OCI-LY1 (cell line): ENCODE measurements around the gene NLN.

Experiments
- H2AFZ ChIP-seq: fragments of 200-600 bp; sonication (generic), shearing (Covaris generic); 2 replicates; pipeline ENCODE4 v1.6.0; 2014; ENCODE audit warnings: antibody characterized with exemption, mild to moderate bottlenecking, low read length
- H3F3A ChIP-seq: fragments of 200-600 bp; sonication (generic), shearing (Covaris generic); 2 replicates; pipeline ENCODE4 v1.6.0; 2014; ENCODE audit warnings: mild to moderate bottlenecking, antibody characterized with exemption, low read length, moderate library complexity; ENCODE audit not compliant: insufficient read depth
- H3K27ac ChIP-seq: fragments of 200-600 bp; sonication (generic); 2 replicates; pipeline ENCODE4 v1.5.1; 2014; ENCODE audit warnings: low read length, mixed run types, mild to moderate bottlenecking, low read depth; ENCODE audit not compliant: poor library complexity, severe bottlenecking
- H3K27me3 ChIP-seq: fragments of 200-600 bp; sonication (generic); 2 replicates; pipeline ENCODE4 v1.6.0; 2014; ENCODE audit warnings: antibody characterized with exemption, mild to moderate bottlenecking, low read length, moderate library complexity; ENCODE audit not compliant: insufficient read depth
- H3K36me3 ChIP-seq: fragments of 200-600 bp; sonication (generic); 2 replicates; pipeline ENCODE4 v1.6.1; 2014; ENCODE audit warnings: mild to moderate bottlenecking, antibody characterized with exemption, low read length, moderate library complexity, mixed read lengths; ENCODE audit not compliant: insufficient read depth
- H3K4me1 ChIP-seq: fragments of 200-600 bp; sonication (generic); 2 replicates; pipeline ENCODE4 v1.5.1; 2014; ENCODE audit warnings: mild to moderate bottlenecking, low read length, moderate library complexity; ENCODE audit not compliant: insufficient read depth, severe bottlenecking
- H3K4me2 ChIP-seq: fragments of 200-600 bp; sonication (generic), shearing (Covaris generic); 2 replicates; pipeline ENCODE4 v1.6.1; 2014; ENCODE audit warnings: low read length
- H3K4me3 ChIP-seq: fragments of 200-600 bp; sonication (generic); 2 replicates; pipeline ENCODE4 v1.5.1; 2014; ENCODE audit warnings: low read length, low read depth, mild to moderate bottlenecking, mixed read lengths; ENCODE audit not compliant: poor library complexity, severe bottlenecking
- H3K79me2 ChIP-seq: fragments of 200-600 bp; shearing (Covaris generic); 2 replicates; pipeline ENCODE4 v1.6.1; 2016; ENCODE audit warnings: mixed run types, low read length, mixed read lengths; ENCODE audit not compliant: insufficient read depth
- H3K9ac ChIP-seq: fragments of 200-600 bp; sonication (generic), shearing (Covaris generic); 2 replicates; pipeline ENCODE4 v1.6.1; 2014; ENCODE audit warnings: mild to moderate bottlenecking, low read length, mixed read lengths
- H3K9me2 ChIP-seq: fragments of 200-600 bp; sonication (generic), shearing (Covaris generic); 2 replicates; pipeline ENCODE4 v1.6.1; 2014; ENCODE audit warnings: low read depth, mild to moderate bottlenecking, low read length, mixed read lengths
- H3K9me3 ChIP-seq: fragments of 200-600 bp; shearing (Covaris generic); 2 replicates; pipeline ENCODE4 v1.6.1; 2014; ENCODE audit warnings: low read length, mixed read lengths
- H4K20me1 ChIP-seq: fragments of 200-600 bp; sonication (generic), shearing (Covaris generic); 2 replicates; pipeline ENCODE4 v1.6.0; 2016; ENCODE audit warnings: mild to moderate bottlenecking, low read length; ENCODE audit not compliant: insufficient read depth
- EZH2 ChIP-seq: fragments of 200-600 bp; sonication (generic), shearing (Covaris generic); IDR thresholded peaks from 2 replicates; pipeline ENCODE4 v1.8.0; 2017; ENCODE audit warnings: borderline replicate concordance, mixed run types, mild to moderate bottlenecking, antibody characterized with exemption, low read length, moderate library complexity, mixed read lengths
- TF ChIP-seq, protein P1 (sequence below): fragments of 200-600 bp; sonication (generic), shearing (Covaris generic); IDR thresholded peaks from 2 replicates; pipeline ENCODE4 v1.5.1; 2017; ENCODE audit warnings: mild to moderate bottlenecking, antibody characterized with exemption, low read length, moderate library complexity, mixed read lengths

The NLN gene

DNA sequence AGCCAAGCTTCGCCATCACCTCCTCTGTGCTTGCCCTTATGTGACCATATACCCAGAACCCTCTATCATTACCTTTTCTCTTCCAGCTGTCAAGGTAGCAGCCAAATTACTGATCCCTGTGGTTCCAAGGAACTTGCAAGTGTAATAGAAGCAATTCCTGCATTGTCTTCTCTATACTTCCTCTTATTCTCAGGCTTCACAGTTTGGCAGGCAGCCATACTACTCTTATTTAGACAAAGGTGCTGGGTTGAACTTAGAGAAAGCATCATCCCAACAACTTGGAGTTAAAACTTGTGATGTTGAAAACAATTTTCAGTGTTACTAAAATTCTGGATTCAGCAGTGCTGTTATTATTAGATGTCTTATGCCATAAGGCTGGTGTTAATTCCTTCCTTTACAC, 93.2 kb downstream of the NLN start:
- Histone ChIP-seq H3K36me3 (peaks cover 10% of the 10 kb centered on the region; the same call in 1 of the 2 replicates), H2AFZ (no peak overlapping the region), H3K4me3 (no peak overlapping the region), H3K9me2 (no peaks in the 10 kb centered on the region), H4K20me1 (no peaks in the 10 kb centered on the region), H3F3A (no peaks in the 10 kb centered on the region), H3K4me2 (no peak overlapping the region), H3K27ac (no peak overlapping the region), H3K9me3 (no peaks in the 10 kb centered on the region), H3K9ac (no peak overlapping the region), H3K27me3 (no peaks in the 10 kb centered on the region), H3K79me2 (no peaks in the 10 kb centered on the region), H3K4me1 (peaks cover 8% of the 10 kb centered on the region)
- TF ChIP-seq EZH2, result no peak
- TF ChIP-seq, protein P1, sequence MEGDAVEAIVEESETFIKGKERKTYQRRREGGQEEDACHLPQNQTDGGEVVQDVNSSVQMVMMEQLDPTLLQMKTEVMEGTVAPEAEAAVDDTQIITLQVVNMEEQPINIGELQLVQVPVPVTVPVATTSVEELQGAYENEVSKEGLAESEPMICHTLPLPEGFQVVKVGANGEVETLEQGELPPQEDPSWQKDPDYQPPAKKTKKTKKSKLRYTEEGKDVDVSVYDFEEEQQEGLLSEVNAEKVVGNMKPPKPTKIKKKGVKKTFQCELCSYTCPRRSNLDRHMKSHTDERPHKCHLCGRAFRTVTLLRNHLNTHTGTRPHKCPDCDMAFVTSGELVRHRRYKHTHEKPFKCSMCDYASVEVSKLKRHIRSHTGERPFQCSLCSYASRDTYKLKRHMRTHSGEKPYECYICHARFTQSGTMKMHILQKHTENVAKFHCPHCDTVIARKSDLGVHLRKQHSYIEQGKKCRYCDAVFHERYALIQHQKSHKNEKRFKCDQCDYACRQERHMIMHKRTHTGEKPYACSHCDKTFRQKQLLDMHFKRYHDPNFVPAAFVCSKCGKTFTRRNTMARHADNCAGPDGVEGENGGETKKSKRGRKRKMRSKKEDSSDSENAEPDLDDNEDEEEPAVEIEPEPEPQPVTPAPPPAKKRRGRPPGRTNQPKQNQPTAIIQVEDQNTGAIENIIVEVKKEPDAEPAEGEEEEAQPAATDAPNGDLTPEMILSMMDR, result no peak

DNA sequence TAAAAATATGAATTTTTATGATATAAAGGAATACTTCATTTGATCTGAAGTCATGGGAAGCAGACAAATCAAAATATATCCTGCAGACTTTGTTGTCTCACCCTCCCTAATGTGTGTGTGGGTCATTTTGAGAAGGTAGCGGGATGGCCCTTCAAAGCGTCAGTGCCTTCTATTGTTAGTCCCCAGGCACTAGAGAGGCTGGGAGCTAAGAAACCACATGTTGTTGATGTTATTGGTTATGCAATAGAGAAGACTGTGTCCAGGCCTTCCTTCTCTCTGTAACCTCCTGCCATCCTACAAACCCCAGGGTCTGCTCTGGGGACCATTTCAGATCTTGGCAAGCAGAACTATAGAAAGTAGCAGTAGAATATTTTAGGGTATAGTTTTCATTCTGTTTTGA, 94.7 kb downstream of the NLN start:
- Histone ChIP-seq H3K9me3 (no peaks in the 10 kb centered on the region), H3K9me2 (no peaks in the 10 kb centered on the region), H3K79me2 (no peaks in the 10 kb centered on the region), H3K4me3 (no peak overlapping the region), H4K20me1 (no peaks in the 10 kb centered on the region), H3K36me3 (peaks cover 8% of the 10 kb centered on the region; the same call in 1 of the 2 replicates), H3K4me2 (no peak overlapping the region), H3K27me3 (no peaks in the 10 kb centered on the region), H2AFZ (no peak overlapping the region), H3K4me1 (peaks cover 8% of the 10 kb centered on the region), H3K9ac (no peak overlapping the region), H3F3A (no peaks in the 10 kb centered on the region), H3K27ac (no peak overlapping the region)
- TF ChIP-seq, protein P1, result no peak
- TF ChIP-seq EZH2, result no peak

DNA sequence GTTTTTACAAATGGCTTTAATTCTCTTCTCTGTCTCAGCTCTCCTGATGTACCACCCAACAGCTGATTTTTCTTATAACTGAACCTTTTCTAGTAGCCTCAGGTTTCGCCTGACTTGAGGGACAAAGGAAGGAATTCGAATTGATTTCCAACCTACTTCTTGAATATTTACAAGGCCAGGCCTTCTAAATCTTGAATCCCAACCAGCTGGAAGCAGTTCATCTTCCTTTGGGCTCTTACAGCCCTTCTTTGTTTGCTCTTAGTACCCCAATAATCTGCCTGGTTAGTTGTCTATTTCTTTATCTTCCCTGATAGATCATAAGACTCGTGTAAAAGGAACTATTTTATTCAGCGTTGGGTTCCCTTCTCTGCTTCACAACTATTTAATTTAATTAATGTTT, 95.9 kb downstream of the NLN start:
- H3K4me2 ChIP-seq, result no peak overlapping the region
- H3K79me2 ChIP-seq, result no peaks in the 10 kb centered on the region
- H3K9me3 ChIP-seq, result no peaks in the 10 kb centered on the region
- no peak for TF ChIP-seq EZH2
- TF ChIP-seq, protein P1, result no peak
- H3K4me3 ChIP-seq, result no peak overlapping the region
- H2AFZ ChIP-seq, result no peak overlapping the region
- H4K20me1 ChIP-seq, result no peaks in the 10 kb centered on the region
- peaks cover under 1% of the 10 kb centered on the region; the same call in 1 of the 2 replicates for H3K36me3 ChIP-seq
- H3K27ac ChIP-seq, result no peak overlapping the region
- peaks cover 8% of the 10 kb centered on the region for H3K4me1 ChIP-seq
- no peaks in the 10 kb centered on the region for H3F3A ChIP-seq
- no peak overlapping the region for H3K9ac ChIP-seq
- no peaks in the 10 kb centered on the region for H3K27me3 ChIP-seq
- H3K9me2 ChIP-seq, result no peaks in the 10 kb centered on the region
